ENCODE measurements around the gene ARHGEF3. TPM values are rescaled to one million over a fixed set of nuclear protein-coding genes. Genes with fewer than 3 reads are reported as not detected.

The ARHGEF3 gene
- total RNA-seq, 4 donors from 2014 or later = 15.9 to 79.4 (median 44.8) TPM

GRCh38 chr3:56819016-56819809, 17.5 kb upstream of the ARHGEF3 start:
- TF ChIP-seq CTCF (IDR thresholded peaks at IDR 0.05) (no peak), POLR2A (IDR thresholded peaks at IDR 0.05) (no peak)
- H3K27me3 ChIP-seq = no peaks in the 10 kb centered on the region
- DNase-seq = no peak
- no peak overlapping the region for H3K27ac ChIP-seq
- H3K36me3 ChIP-seq = no peaks in the 10 kb centered on the region
- H3K9me3 ChIP-seq = no peaks in the 10 kb centered on the region
- intact Hi-C loops (cut with DNase I; ENCODE audit: low total_unique reads) = no loop called here
- no peak overlapping the region for H3K4me3 ChIP-seq
- no peaks in the 10 kb centered on the region for H3K4me1 ChIP-seq

GRCh38 chr3:56818156-56818985, 16.6 kb upstream of the ARHGEF3 start:
- intact Hi-C loops (cut with DNase I; ENCODE audit: low total_unique reads) = no loop called here
- Histone ChIP-seq H3K4me1 (no peaks in the 10 kb centered on the region), H3K4me3 (no peak overlapping the region), H3K9me3 (no peaks in the 10 kb centered on the region), H3K36me3 (no peaks in the 10 kb centered on the region), H3K27me3 (no peaks in the 10 kb centered on the region), H3K27ac (no peak overlapping the region)
- TF ChIP-seq CTCF (IDR thresholded peaks at IDR 0.05) (no peak), POLR2A (IDR thresholded peaks at IDR 0.05) (no peak)
- DNase-seq = no peak

GRCh38 chr3:56817646-56818045, 15.9 kb upstream of the ARHGEF3 start:
- H3K27ac ChIP-seq = no peak overlapping the region
- H3K9me3 ChIP-seq = no peaks in the 10 kb centered on the region
- H3K36me3 ChIP-seq = no peaks in the 10 kb centered on the region
- DNase-seq = no peak
- H3K4me3 ChIP-seq = no peak overlapping the region
- no peak for TF ChIP-seq POLR2A (IDR thresholded peaks at IDR 0.05)
- no peak for TF ChIP-seq CTCF (IDR thresholded peaks at IDR 0.05)
- H3K4me1 ChIP-seq = no peaks in the 10 kb centered on the region
- H3K27me3 ChIP-seq = no peaks in the 10 kb centered on the region
- intact Hi-C loops (cut with DNase I; ENCODE audit: low total_unique reads) = no loop called here

GRCh38 chr3:56816061-56816460, 14.3 kb upstream of the ARHGEF3 start:
- no peaks in the 10 kb centered on the region for H3K27me3 ChIP-seq

More at GRCh38 chr3:56816061-56816460, 14.3 kb upstream of the ARHGEF3 start:
- no peaks in the 10 kb centered on the region for H3K36me3 ChIP-seq
- H3K27ac ChIP-seq = no peak overlapping the region
- H3K4me1 ChIP-seq = no peaks in the 10 kb centered on the region
- H3K9me3 ChIP-seq = no peaks in the 10 kb centered on the region
- TF ChIP-seq CTCF (IDR thresholded peaks at IDR 0.05) (no peak), POLR2A (IDR thresholded peaks at IDR 0.05) (no peak)
- intact Hi-C loops (cut with DNase I; ENCODE audit: low total_unique reads) = no loop called here
- DNase-seq = no peak
- H3K4me3 ChIP-seq = no peak overlapping the region

Data from uterus (tissue), 4 donors.